Mammary epithelial cell (primary cell): Measurements from ENCODE around the gene ZBTB38.

Experiments used
- EZH2 ChIP-seq: IDR thresholded peaks from 2 replicates; pipeline ENCODE4 v1.6.1; 2012; ENCODE audit warnings: low read length, inconsistent platforms, borderline replicate concordance
- TF ChIP-seq, protein P1 (sequence below), 2 donors: IDR thresholded peaks in 1 of 2; conservative IDR thresholded peaks in 1 of 2; 2 replicates each; pipeline ENCODE4 v1.5.1; 2011 to 2012; ENCODE audit warnings: inconsistent platforms in 2 of 2, low read length in 2 of 2, mild to moderate bottlenecking in 2 of 2, control low read depth in 1 of 2, low read depth in 1 of 2; ENCODE audit not compliant: insufficient read depth in 1 of 2; ENCODE audit errors: extremely low read depth in 1 of 2

DNA sequence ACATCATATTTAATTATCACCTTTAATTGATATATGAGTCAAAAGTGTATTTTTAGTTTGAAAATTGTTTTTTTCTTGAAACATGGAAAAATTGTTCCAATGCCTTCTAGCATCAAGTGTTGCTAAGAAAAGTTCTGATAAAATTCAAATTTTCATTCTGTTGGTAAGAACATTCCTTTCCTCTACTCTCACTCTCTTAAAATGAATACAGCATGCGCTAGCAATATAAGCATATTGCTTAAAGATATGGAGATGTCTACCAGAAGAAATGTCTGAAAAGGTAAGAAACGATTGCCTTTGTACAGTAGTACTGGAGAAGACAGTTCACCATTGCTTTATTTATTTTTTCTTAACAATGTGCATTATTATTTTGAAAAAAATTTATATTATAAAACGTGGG, 17.6 kb upstream of the ZBTB38 start:
- TF ChIP-seq, protein P1, sequence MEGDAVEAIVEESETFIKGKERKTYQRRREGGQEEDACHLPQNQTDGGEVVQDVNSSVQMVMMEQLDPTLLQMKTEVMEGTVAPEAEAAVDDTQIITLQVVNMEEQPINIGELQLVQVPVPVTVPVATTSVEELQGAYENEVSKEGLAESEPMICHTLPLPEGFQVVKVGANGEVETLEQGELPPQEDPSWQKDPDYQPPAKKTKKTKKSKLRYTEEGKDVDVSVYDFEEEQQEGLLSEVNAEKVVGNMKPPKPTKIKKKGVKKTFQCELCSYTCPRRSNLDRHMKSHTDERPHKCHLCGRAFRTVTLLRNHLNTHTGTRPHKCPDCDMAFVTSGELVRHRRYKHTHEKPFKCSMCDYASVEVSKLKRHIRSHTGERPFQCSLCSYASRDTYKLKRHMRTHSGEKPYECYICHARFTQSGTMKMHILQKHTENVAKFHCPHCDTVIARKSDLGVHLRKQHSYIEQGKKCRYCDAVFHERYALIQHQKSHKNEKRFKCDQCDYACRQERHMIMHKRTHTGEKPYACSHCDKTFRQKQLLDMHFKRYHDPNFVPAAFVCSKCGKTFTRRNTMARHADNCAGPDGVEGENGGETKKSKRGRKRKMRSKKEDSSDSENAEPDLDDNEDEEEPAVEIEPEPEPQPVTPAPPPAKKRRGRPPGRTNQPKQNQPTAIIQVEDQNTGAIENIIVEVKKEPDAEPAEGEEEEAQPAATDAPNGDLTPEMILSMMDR (conservative IDR thresholded peaks at IDR 0.05 in 1 of 2, IDR thresholded peaks at IDR 0.05 in 1 of 2; ENCODE audit: extremely low read depth in 1 of 2, insufficient read depth in 1 of 2, low read depth in 1 of 2, low read length in 2 of 2), result no peak
- no peak for TF ChIP-seq EZH2
